HG03520 (cell line): ENCODE data around the gene PIK3C2G.
"Not testable (repeated sequence)": the region's sequence is repeated elsewhere in the genome, so short reads cannot be mapped to it uniquely, and the experiment has no call there.

Experiments
- ATAC-seq: cut with Tn5 transposase; IDR thresholded peaks from one replicate; pipeline ENCODE4 v1.9.1; 2021; ENCODE audit warnings: mild to moderate bottlenecking, moderate library complexity; ENCODE audit not compliant: unreplicated experiment

The PIK3C2G gene

GRCh38 chr12:18461758-18462157 is 200.4 kb downstream of the PIK3C2G start:
- ATAC-seq: no peak

GRCh38 chr12:18462442-18462841 is 201.1 kb downstream of the PIK3C2G start:
- no peak for ATAC-seq

- ATAC-seq: no peak
Observed at GRCh38 chr12:18467620-18468245, 206.4 kb downstream of the PIK3C2G start.

GRCh38 chr12:18468246-18469075 is 207.1 kb downstream of the PIK3C2G start:
- ATAC-seq: no peak

- no peak for ATAC-seq
Observed at GRCh38 chr12:18470251-18470650, 208.9 kb downstream of the PIK3C2G start.

GRCh38 chr12:18472304-18472703 is 211.0 kb downstream of the PIK3C2G start:
- ATAC-seq: no peak

- no peak for ATAC-seq
Observed at GRCh38 chr12:18472806-18473205, 211.5 kb downstream of the PIK3C2G start.

- ATAC-seq: no peak
Observed at GRCh38 chr12:18476861-18477260, 215.5 kb downstream of the PIK3C2G start.

- ATAC-seq: no peak
Observed at GRCh38 chr12:18479256-18479655, 217.9 kb downstream of the PIK3C2G start.

GRCh38 chr12:18482601-18483120 is 221.3 kb downstream of the PIK3C2G start:
- no peak for ATAC-seq

GRCh38 chr12:18483698-18484325 is 222.5 kb downstream of the PIK3C2G start:
- no peak for ATAC-seq

- no peak for ATAC-seq
Observed at GRCh38 chr12:18486036-18486435, 224.7 kb downstream of the PIK3C2G start.

- no peak for ATAC-seq
Observed at GRCh38 chr12:18487509-18487908, 226.2 kb downstream of the PIK3C2G start.

- no peak for ATAC-seq
Observed at GRCh38 chr12:18492372-18493025, 231.2 kb downstream of the PIK3C2G start.

GRCh38 chr12:18496156-18496555 is 234.8 kb downstream of the PIK3C2G start:
- ATAC-seq: no peak

GRCh38 chr12:18500160-18500574 is 238.8 kb downstream of the PIK3C2G start:
- ATAC-seq: not testable (repeated sequence)

GRCh38 chr12:18500736-18501135 is 239.4 kb downstream of the PIK3C2G start:
- ATAC-seq: not testable (repeated sequence)

- ATAC-seq: no peak
Observed at GRCh38 chr12:18502422-18502968, 241.2 kb downstream of the PIK3C2G start.

GRCh38 chr12:18521461-18521860 is 260.1 kb downstream of the PIK3C2G start:
- no peak for ATAC-seq

GRCh38 chr12:18522806-18523205 is 261.5 kb downstream of the PIK3C2G start:
- ATAC-seq: no peak

GRCh38 chr12:18542497-18542896 is 281.2 kb downstream of the PIK3C2G start:
- not testable (repeated sequence) for ATAC-seq
